GM21423 (cell line): ENCODE results near the gene PPM1N.

Experiments
- ATAC-seq: cut with Tn5 transposase; IDR thresholded peaks from one replicate; pipeline ENCODE4 v1.9.1; 2021; ENCODE audit warnings: mild to moderate bottlenecking, moderate library complexity; ENCODE audit not compliant: unreplicated experiment

Gene PPM1N, protein sequence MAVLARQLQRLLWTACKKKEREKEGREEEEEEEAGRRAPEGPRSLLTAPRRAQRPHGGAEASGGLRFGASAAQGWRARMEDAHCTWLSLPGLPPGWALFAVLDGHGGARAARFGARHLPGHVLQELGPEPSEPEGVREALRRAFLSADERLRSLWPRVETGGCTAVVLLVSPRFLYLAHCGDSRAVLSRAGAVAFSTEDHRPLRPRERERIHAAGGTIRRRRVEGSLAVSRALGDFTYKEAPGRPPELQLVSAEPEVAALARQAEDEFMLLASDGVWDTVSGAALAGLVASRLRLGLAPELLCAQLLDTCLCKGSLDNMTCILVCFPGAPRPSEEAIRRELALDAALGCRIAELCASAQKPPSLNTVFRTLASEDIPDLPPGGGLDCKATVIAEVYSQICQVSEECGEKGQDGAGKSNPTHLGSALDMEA

DNA sequence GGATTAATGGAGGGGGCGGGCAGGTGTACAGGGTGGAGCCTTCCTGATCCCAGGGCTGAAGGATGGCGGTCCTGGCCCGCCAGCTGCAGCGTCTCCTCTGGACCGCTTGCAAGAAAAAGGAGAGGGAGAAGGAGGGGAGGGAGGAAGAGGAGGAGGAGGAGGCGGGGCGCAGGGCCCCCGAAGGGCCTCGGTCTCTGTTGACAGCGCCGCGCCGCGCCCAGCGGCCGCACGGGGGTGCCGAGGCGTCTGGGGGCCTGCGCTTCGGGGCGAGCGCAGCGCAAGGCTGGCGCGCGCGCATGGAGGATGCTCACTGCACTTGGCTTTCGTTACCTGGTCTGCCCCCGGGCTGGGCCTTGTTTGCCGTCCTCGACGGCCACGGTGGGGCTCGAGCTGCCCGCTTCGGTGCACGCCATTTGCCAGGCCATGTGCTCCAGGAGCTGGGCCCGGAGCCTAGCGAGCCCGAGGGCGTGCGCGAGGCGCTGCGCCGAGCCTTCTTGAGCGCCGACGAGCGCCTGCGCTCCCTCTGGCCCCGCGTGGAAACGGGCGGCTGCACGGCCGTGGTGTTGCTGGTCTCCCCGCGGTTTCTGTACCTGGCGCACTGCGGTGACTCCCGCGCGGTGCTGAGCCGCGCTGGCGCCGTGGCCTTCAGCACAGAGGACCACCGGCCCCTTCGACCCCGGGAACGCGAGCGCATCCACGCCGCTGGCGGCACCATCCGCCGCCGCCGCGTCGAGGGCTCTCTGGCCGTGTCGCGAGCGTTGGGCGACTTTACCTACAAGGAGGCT is at the start of gene PPM1N:
TSS of gene PPM1N (plus strand) at position 33 of the 785 bp plus-strand sequence. CDS start at position 63, 30 bp downstream.
- ATAC-seq = no peak

- ATAC-seq = no peak
These were observed 49.4 kb upstream of the PPM1N start for GRCh38 chr19:45448887-45449299.

DNA sequence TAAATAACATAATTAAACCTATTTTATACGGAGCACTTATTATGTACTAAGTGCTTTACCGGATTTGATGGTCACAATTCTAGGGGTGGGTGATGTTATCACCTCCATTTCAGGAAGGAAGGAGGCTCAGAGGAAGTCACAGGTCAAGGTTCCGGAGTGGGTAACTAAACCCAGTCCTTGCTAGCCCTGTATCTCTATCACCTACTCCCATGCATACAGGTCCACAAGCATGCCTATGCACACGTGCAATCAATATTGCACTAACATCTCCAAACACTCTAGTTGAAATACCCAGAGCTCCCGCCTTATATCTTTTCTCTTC is 48.3 kb upstream of the PPM1N start:
- ATAC-seq = no peak

DNA sequence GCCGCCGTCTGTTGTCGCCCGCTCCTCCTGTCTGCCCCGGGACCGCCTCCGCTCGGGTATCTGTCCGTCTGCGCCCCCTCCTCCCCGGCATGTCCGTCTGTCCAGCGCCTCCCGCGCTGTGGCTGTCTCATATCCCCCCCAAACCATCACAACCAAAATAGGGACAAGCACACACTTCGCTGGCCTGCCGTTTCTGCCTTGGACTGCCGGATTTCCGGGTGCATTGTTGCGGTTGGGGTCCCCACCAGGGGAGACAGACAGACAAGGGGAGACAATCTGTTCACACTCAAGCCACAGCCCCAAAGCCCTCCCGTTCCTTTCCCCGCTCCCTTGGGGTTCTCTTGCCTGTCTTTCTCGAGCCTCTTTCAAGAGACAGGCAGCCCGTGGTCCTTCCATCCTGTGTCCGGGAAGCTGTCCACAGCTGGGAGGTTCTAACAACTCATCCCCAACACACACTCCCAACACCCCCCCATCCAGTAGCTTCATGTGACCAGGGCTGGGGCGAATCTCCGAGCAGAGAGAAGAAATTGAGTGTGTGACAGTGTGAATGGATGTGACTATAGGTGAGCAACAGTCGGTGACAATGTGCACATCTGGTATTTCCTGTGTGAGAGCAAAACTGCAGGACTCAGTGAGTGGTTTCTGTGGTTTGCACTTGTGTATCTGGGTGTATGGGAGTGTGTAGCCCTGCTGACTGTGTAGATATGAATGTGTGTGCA is 47.0 kb upstream of the PPM1N start:
- no peak for ATAC-seq

- ATAC-seq = no peak
These were observed 46.3 kb upstream of the PPM1N start for GRCh38 chr19:45451850-45452387.

DNA sequence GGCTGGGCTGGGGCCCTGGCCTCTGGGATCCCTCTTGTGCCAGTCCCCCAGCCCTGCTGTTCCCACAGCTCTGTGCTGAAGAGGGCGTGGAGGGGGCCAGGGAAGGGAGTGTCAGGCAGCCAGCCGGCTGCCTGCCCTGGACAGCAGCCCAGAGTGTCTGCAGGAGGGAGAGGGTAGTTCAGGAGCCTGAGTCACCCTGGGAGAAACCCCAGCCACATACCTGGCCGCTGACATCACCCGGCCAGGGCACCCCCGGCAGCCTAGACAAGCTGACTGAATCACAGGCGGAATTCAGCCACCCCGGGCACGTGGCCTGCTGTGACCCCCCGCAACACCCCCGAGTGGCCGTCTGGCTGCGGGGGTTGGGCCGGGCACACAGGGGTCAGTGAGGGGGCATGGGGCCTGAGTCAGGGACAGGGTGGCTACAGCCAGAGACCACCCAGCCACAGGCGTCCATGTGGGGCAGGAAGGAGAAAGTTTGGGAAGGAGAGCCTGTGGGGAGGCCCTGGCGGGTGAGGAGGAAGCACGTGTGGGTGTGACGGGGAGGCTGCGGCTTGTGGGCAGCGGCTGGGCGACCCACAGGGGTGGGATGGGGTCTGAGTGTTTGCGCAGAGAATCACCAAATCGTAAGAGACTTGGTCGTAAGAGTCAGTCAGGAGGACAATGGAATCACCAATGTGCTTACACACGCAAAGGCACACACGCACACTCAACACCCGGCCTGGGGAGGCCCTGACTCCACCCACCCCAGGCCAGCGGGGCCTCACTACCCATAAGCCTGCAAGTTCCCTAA is 42.3 kb upstream of the PPM1N start:
- peak; percentile 47 for ATAC-seq

- no peak for ATAC-seq
These were observed 41.8 kb upstream of the PPM1N start for GRCh38 chr19:45456500-45456815.

GRCh38 chr19:45457776-45458175 is 40.5 kb upstream of the PPM1N start:
- no peak for ATAC-seq

DNA sequence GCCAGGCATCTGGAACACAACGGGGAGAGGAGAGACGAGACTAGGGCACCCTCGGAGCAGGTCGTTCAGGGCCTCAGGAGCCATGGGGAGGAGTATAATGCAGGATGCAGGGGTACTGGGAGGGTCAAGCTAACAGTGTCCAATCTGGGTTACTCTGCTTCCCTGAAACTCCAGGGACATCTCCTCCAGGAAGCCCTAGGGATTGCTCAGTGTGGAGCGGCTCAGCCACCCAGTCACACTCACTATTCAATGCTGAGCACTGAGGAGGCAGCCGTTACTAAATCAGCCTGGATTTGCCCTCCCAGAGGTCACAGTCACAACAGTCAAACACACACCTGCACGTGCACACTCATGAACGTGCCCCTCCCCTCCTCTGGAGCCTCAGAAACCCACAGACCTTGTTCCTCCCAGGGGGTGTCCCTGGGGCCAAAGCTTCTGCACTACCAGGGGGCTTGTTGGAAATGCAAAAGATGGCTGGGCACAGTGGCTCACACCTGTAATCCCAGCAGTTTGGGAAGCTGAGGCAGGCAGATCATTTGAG is 37.4 kb upstream of the PPM1N start:
- ATAC-seq = no peak

GRCh38 chr19:45462174-45462573 is 36.1 kb upstream of the PPM1N start:
- no peak for ATAC-seq

- no peak for ATAC-seq
These were observed 35.0 kb upstream of the PPM1N start for GRCh38 chr19:45463241-45463640.

GRCh38 chr19:45464274-45464673 is 34.0 kb upstream of the PPM1N start:
- no peak for ATAC-seq

GRCh38 chr19:45464852-45465441 is 33.3 kb upstream of the PPM1N start:
- ATAC-seq = no peak

DNA sequence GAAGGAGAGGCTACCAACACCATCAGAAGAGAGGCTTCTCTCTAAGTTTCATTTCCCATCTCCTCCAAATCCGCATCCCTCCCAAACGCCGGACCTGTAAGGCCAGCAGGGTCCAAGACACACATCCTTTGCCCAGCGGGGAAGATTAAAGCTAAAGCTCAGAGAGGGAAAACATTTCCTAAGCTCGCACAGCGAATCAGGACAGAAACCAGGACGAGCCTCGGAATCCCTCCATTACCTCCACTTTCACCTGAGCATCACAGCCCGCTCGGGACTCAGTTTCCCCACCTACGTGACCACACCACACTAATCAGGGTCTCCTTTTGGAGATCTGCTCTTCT is 31.2 kb upstream of the PPM1N start:
- no peak for ATAC-seq

GRCh38 chr19:45467456-45468158 is 30.6 kb upstream of the PPM1N start, which contains the start of gene FOSB:
FOSB (plus strand) TSS chr19:45467996; CDS start chr19:45468587, 591 bp downstream.
- ATAC-seq = peak; percentile 56

- no peak for ATAC-seq
These were observed 30.0 kb upstream of the PPM1N start for GRCh38 chr19:45468159-45468651.

DNA sequence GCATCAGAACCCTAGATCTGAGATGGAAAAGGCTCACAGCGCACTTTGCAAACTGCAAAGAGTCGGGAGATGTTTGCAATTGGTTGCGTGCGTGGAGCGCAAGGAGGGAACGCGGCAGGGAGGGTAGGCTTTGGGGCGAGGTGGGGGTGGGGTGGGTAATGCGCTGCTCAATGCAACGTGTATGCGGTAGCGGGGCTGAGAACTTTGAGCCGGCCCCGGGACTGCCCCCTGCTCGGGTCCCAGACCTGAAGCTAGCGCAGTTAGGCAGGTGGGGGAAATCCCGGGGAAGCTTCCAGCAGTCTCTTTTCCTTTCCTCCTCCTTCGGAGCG is 29.5 kb upstream of the PPM1N start:
- ATAC-seq = peak; percentile 26

DNA sequence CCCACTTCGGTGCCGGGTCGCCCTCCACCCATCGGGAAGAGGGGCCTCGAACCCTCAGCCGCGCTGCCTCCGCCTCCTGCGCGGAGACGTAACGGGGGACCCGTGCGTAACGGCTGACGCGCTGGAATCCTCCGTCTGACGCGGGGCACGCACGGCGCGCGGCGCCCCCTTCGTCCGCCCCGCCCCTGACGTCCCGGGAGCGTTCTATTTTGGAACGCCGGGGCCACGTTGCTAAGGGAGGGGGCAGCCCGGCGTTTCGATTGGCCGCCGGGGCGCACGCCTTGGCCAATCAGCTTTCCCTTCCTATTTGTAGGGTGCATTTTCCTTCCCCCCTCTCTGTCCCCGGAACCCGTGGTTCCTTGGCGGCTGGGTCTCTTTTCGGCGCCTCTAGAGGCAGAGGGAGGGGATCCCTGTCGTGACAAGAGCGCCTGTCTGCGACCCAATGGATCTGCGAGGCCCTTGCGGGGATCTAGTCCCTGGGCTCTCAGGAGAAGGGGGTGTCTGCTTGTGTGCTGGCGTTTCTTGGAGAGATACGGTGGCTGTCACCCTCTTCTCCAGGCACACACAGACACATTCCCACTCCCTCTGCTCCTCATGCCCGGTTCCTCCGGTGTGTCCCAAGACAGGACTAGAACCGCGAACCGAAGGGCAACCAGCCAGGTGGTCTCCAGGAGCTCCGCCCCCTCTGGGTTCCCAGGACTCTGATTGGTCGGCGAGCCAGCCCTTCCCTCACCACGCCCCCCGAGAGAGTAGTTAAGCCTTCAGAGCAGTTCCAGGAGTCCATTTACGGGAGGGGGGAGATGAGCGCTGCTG is 28.9 kb upstream of the PPM1N start:
- ATAC-seq = peak; percentile 56
